IMR-90 (cell line): ENCODE data around the gene METTL21C. TPM values are rescaled to one million over a fixed set of nuclear protein-coding genes. Genes with fewer than 3 reads are reported as not detected.

Source experiments
- ATAC-seq: fragments of 200-7000 bp; cut with Tn5 transposase; 2 replicates; pipeline ENCODE4 v1.9.1; 2020; ENCODE audit warnings: low read depth, mild to moderate bottlenecking, moderate library complexity
- BruUV-seq: library from RNA; stranded (reverse); fragments of 400-500 nt; replicated peaks from 2 replicates; lab custom pipeline; 2021; lab: Mats Ljungman, UMichigan
- CTCF ChIA-PET: fragments of 300-600 bp; formaldehyde crosslinking; extraction: SDS; loops from one replicate; lab custom pipeline; 2021; ENCODE audit warnings: antibody characterized with exemption; lab: Yijun Ruan, JAX
- POLR2A ChIA-PET: fragments of 300-600 bp; sonication (Branson Sonifier 250); formaldehyde crosslinking; loops from one replicate; lab custom pipeline; 2022; ENCODE audit warnings: antibody characterized with exemption; ENCODE audit not compliant: unreplicated experiment; lab: Charles Lee
- DNase-seq: peaks from one replicate; pipeline ENCODE4 v3.0.0; 2013
- H2AFZ ChIP-seq: replicated peaks from 2 replicates; pipeline ENCODE3; 2013; ENCODE audit warnings: low read length, mild to moderate bottlenecking; ENCODE audit not compliant: poor library complexity
- H2AK5ac ChIP-seq: 2 replicates; pipeline ENCODE4 v1.6.1; 2013; ENCODE audit warnings: low read depth, low read length, inconsistent platforms
- H2AK9ac ChIP-seq: replicated peaks from 2 replicates; pipeline ENCODE3; 2013; ENCODE audit warnings: mild to moderate bottlenecking, low read depth, low read length, moderate library complexity; ENCODE audit not compliant: poor library complexity
- H2BK120ac ChIP-seq: 2 replicates; pipeline ENCODE4 v1.6.1; 2013; ENCODE audit warnings: low read depth, low read length, inconsistent platforms
- H2BK15ac ChIP-seq: 3 replicates; pipeline ENCODE4 v1.6.1; 2013; ENCODE audit warnings: low read depth, low read length, inconsistent platforms
- H2BK20ac ChIP-seq: 2 replicates; pipeline ENCODE4 v1.6.1; 2013; ENCODE audit warnings: low read depth, mild to moderate bottlenecking, inconsistent platforms, low read length, moderate library complexity
- H2BK5ac ChIP-seq: 2 replicates; pipeline ENCODE4 v1.6.1; 2013; ENCODE audit warnings: mild to moderate bottlenecking, low read depth, low read length, inconsistent platforms; ENCODE audit not compliant: poor library complexity, severe bottlenecking
- H3K14ac ChIP-seq: replicated peaks from 2 replicates; pipeline ENCODE4 v1.6.1; 2013; ENCODE audit warnings: low read depth, low read length, inconsistent platforms
- H3K18ac ChIP-seq: 2 replicates; pipeline ENCODE4 v1.6.1; 2013; ENCODE audit warnings: low read depth, low read length, control low read depth
- H3K23ac ChIP-seq: 2 replicates; pipeline ENCODE4 v1.6.1; 2013; ENCODE audit warnings: low read depth, low read length, inconsistent platforms
- H3K27ac ChIP-seq: 2 replicates; pipeline ENCODE4 v1.5.1; 2013; ENCODE audit warnings: mild to moderate bottlenecking, control low read depth, low read length; ENCODE audit not compliant: insufficient read depth
- H3K27me3 ChIP-seq: 2 replicates; pipeline ENCODE4 v1.6.1; 2013; ENCODE audit warnings: low read length; ENCODE audit not compliant: control insufficient read depth, insufficient read depth
- H3K36me3 ChIP-seq: 2 replicates; pipeline ENCODE4 v1.6.1; 2013; ENCODE audit warnings: low read length, mixed read lengths; ENCODE audit not compliant: control insufficient read depth, insufficient read depth
- H3K4ac ChIP-seq: 2 replicates; pipeline ENCODE4 v1.6.1; 2013; ENCODE audit warnings: low read depth, low read length, inconsistent platforms
- H3K4me1 ChIP-seq: 2 replicates; pipeline ENCODE4 v1.6.1; 2013; ENCODE audit warnings: low read length, mixed read lengths; ENCODE audit not compliant: control insufficient read depth, insufficient read depth
- H3K4me2 ChIP-seq: 2 replicates; pipeline ENCODE4 v1.6.1; 2013; ENCODE audit warnings: low read depth, mild to moderate bottlenecking, control low read depth, low read length, moderate library complexity
- H3K4me3 ChIP-seq: 2 replicates; pipeline ENCODE4 v1.5.1; 2013; ENCODE audit warnings: low read depth, mild to moderate bottlenecking, control low read depth, low read length, moderate library complexity; ENCODE audit not compliant: insufficient read depth
- H3K56ac ChIP-seq: 2 replicates; pipeline ENCODE4 v1.6.1; 2013; ENCODE audit warnings: low read length, inconsistent platforms; ENCODE audit not compliant: insufficient read depth; ENCODE audit errors: extremely low read depth
- H3K79me1 ChIP-seq, 2 experiments: 2 replicates each; pipeline ENCODE4 v1.6.1; 2013; ENCODE audit warnings: low read length in 2 of 2, inconsistent platforms in 1 of 2, low read depth in 1 of 2
- H3K9ac ChIP-seq: 2 replicates; pipeline ENCODE4 v1.6.1; 2013; ENCODE audit warnings: low read depth, low read length, control low read depth
- H3K9me1 ChIP-seq: 2 replicates; pipeline ENCODE4 v1.6.1; 2013; ENCODE audit warnings: low read length, inconsistent platforms; ENCODE audit not compliant: insufficient read depth
- H3K9me3 ChIP-seq: 2 replicates; pipeline ENCODE4 v1.6.1; 2013; ENCODE audit warnings: low read length; ENCODE audit not compliant: control insufficient read depth, insufficient read depth
- H4K20me1 ChIP-seq: 2 replicates; pipeline ENCODE4 v1.6.1; 2013; ENCODE audit warnings: low read length, inconsistent platforms; ENCODE audit not compliant: insufficient read depth
- H4K5ac ChIP-seq: 2 replicates; pipeline ENCODE4 v1.6.1; 2013; ENCODE audit warnings: mild to moderate bottlenecking, low read depth, low read length, control low read depth
- H4K8ac ChIP-seq, 2 experiments: 2 replicates each; pipeline ENCODE4 v1.6.1; 2013; ENCODE audit warnings: low read depth in 2 of 2, low read length in 2 of 2, control low read depth in 1 of 2, inconsistent platforms in 1 of 2
- H4K91ac ChIP-seq: 2 replicates; pipeline ENCODE4 v1.6.1; 2013; ENCODE audit warnings: low read depth, low read length, inconsistent platforms; ENCODE audit not compliant: insufficient read depth
- BHLHE40 ChIP-seq: fragments of 150-350 bp; IDR thresholded peaks from 2 replicates; pipeline ENCODE4 v1.6.1; 2016; ENCODE audit warnings: mild to moderate bottlenecking, low read depth, low read length
- CEBPB ChIP-seq: IDR thresholded peaks from 2 replicates; pipeline ENCODE4 v1.6.1; 2012; ENCODE audit warnings: low read depth, low read length, improper control_type of control experiment
- CHD1 ChIP-seq: IDR thresholded peaks from 2 replicates; pipeline ENCODE4 v1.6.1; 2012; ENCODE audit warnings: low read depth, low read length, improper control_type of control experiment
- FOS ChIP-seq: fragments of 150-350 bp; IDR thresholded peaks from 2 replicates; pipeline ENCODE4 v1.6.1; 2016; ENCODE audit warnings: low read depth, low read length
- MAFK ChIP-seq: IDR thresholded peaks from 2 replicates; pipeline ENCODE4 v1.6.1; 2012; ENCODE audit warnings: low read depth, low read length, improper control_type of control experiment
- MXI1 ChIP-seq: IDR thresholded peaks from 2 replicates; pipeline ENCODE4 v1.6.1; 2012; ENCODE audit warnings: low read depth, mild to moderate bottlenecking, low read length, moderate library complexity, borderline replicate concordance
- NFE2L2 ChIP-seq: fragments of 150-350 bp; IDR thresholded peaks from 2 replicates; pipeline ENCODE4 v1.6.1; 2016; ENCODE audit warnings: low read depth, mild to moderate bottlenecking, low read length
- POLR2A ChIP-seq: IDR thresholded peaks from 2 replicates; pipeline ENCODE4 v1.6.1; 2012; ENCODE audit warnings: mild to moderate bottlenecking, low read depth, low read length
- RAD21 ChIP-seq: IDR thresholded peaks from 2 replicates; pipeline ENCODE4 v1.6.1; 2012; ENCODE audit warnings: low read length, improper control_type of control experiment
- RCOR1 ChIP-seq: IDR thresholded peaks from 2 replicates; pipeline ENCODE4 v1.6.1; 2012; ENCODE audit warnings: mild to moderate bottlenecking, low read length, improper control_type of control experiment; ENCODE audit not compliant: insufficient replicate concordance
- RFX5 ChIP-seq: IDR thresholded peaks from 2 replicates; pipeline ENCODE4 v1.8.0; 2012; ENCODE audit warnings: low read depth, mild to moderate bottlenecking, low read length, moderate library complexity
- SMC3 ChIP-seq: fragments of 150-350 bp; IDR thresholded peaks from 2 replicates; pipeline ENCODE4 v1.6.1; 2016; ENCODE audit warnings: low read depth, mild to moderate bottlenecking, antibody characterized with exemption, low read length, moderate library complexity
- WGBS, 2 experiments: methylation state at CpG; one replicate each; pipeline versions ENCODE4 v1.1.5 to v1.1.7; 2013; ENCODE audit warnings: missing lambda C conversion rate in 2 of 2; ENCODE audit not compliant: insufficient read length in 1 of 2; ENCODE audit errors: extremely low coverage in 2 of 2; 5-methylcytosine and 5-hydroxymethylcytosine counted together
- dilution Hi-C: fragments of 300-500 bp; cut with HindIII; formaldehyde crosslinking; loops from one replicate; pipeline ENCODE4 v1.14.3; 2018; ENCODE audit warnings: low sequenced_read_pairs; ENCODE audit not compliant: unreplicated experiment
- in situ Hi-C: fragments of 300-500 bp; cut with MboI; formaldehyde crosslinking; loops from 3 replicates; pipeline ENCODE4 v1.14.3; 2019; ENCODE audit warnings: low sequenced_read_pairs, inconsistent platforms, mixed read lengths
- intact Hi-C: fragments of 100-400 bp; cut with micrococcal nuclease; formaldehyde crosslinking; loops from 2 replicates; pipeline ENCODE4 v1.10.0; 2022
- polyA plus RNA-seq, 3 experiments: library from polyadenylated mRNA; depleted of rRNA; stranded (reverse); fragments of >200 nt; gene quantifications; 2 replicates each; pipeline ENCODE4 v1.2.3, GENCODE V29; 2012; ENCODE audit warnings: low replicate concordance in 1 of 3
- total RNA-seq: library from RNA; depleted of rRNA; stranded (reverse); fragments of >200 nt; gene quantifications from 2 replicates; pipeline ENCODE4 v1.2.3, GENCODE V29; 2012
- TF ChIP-seq, protein P1 (sequence below): conservative IDR thresholded peaks from 2 replicates; pipeline ENCODE4 v1.5.1; 2012; ENCODE audit warnings: mild to moderate bottlenecking, low read depth, low read length, improper control_type of control experiment
- TF ChIP-seq, protein P2 (sequence below): fragments of 150-350 bp; IDR thresholded peaks from 2 replicates; pipeline ENCODE4 v1.6.1; 2017; ENCODE audit warnings: mild to moderate bottlenecking, antibody characterized with exemption, low read length, low read depth
- TF ChIP-seq, protein P3 (sequence below): fragments of 150-350 bp; IDR thresholded peaks from 2 replicates; pipeline ENCODE4 v1.6.1; 2016; ENCODE audit warnings: low read depth, mild to moderate bottlenecking, low read length, moderate library complexity, borderline replicate concordance

The METTL21C gene
- total and polyA plus RNA-seq, 2 of the 4 experiments (the other 2 are of a cell fraction) = not detected

DNA sequence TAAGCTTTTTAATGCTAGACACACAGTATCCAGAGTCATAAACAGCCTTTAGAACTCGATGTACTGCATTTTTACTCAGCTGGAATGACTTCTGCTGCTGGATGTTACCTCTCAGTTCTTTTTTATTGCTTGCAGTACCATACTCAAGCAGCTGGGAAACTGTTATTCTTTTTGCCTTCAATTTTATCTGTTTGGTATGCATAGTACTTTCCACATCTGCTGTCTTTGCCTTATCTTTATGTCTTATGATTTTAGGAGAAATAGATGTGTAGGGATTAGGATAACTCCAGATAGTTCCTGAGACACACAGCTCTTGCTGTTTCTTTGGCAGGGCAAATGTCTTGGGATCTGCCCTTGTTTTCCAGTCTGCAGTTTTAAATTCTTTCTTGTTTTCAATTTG, 47.3 kb upstream of the METTL21C start:
- Histone ChIP-seq H2BK5ac (no peak overlapping the region), H3K4me2 (no peak overlapping the region), H3K56ac (no peak overlapping the region), H2BK120ac (no peak overlapping the region), H3K14ac (no peak overlapping the region), H2BK20ac (no peak overlapping the region), H3K9ac (no peak overlapping the region), H2BK15ac (no peak overlapping the region), H3K9me3 (0 out of 2 replicates have a peak, but pooled peaks cover 2% of the 10 kb centered on the region), H2AK9ac (no peak overlapping the region), H4K20me1 (no peaks in the 10 kb centered on the region), H3K4me1 (no peaks in the 10 kb centered on the region), H3K4me3 (no peak overlapping the region), H2AFZ (no peak overlapping the region), H3K4ac (no peak overlapping the region), H3K9me1 (no peaks in the 10 kb centered on the region), H3K18ac (no peak overlapping the region), H3K27ac (no peak overlapping the region), H4K5ac (no peak overlapping the region), H3K27me3 (peaks cover 4% of the 10 kb centered on the region), H4K91ac (no peak overlapping the region), H3K79me1 (no peaks in the 10 kb centered on the region), H4K8ac (no peak overlapping the region), H2AK5ac (no peak overlapping the region), H3K23ac (no peak overlapping the region), H3K36me3 (no peaks in the 10 kb centered on the region)
- intact Hi-C loops = no loop called here
- no TSS peak for BruUV-seq
- POLR2A ChIA-PET = no interaction called here
- TF ChIP-seq SMC3 (no peak), BHLHE40 (no peak), RAD21 (no peak), CEBPB (no peak), NFE2L2 (no peak), MXI1 (no peak), RCOR1 (no peak), CHD1 (no peak), RFX5 (no peak), POLR2A (no peak), MAFK (no peak), FOS (no peak)
- TF ChIP-seq, protein P1, sequence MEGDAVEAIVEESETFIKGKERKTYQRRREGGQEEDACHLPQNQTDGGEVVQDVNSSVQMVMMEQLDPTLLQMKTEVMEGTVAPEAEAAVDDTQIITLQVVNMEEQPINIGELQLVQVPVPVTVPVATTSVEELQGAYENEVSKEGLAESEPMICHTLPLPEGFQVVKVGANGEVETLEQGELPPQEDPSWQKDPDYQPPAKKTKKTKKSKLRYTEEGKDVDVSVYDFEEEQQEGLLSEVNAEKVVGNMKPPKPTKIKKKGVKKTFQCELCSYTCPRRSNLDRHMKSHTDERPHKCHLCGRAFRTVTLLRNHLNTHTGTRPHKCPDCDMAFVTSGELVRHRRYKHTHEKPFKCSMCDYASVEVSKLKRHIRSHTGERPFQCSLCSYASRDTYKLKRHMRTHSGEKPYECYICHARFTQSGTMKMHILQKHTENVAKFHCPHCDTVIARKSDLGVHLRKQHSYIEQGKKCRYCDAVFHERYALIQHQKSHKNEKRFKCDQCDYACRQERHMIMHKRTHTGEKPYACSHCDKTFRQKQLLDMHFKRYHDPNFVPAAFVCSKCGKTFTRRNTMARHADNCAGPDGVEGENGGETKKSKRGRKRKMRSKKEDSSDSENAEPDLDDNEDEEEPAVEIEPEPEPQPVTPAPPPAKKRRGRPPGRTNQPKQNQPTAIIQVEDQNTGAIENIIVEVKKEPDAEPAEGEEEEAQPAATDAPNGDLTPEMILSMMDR = no peak
- TF ChIP-seq, protein P2, sequence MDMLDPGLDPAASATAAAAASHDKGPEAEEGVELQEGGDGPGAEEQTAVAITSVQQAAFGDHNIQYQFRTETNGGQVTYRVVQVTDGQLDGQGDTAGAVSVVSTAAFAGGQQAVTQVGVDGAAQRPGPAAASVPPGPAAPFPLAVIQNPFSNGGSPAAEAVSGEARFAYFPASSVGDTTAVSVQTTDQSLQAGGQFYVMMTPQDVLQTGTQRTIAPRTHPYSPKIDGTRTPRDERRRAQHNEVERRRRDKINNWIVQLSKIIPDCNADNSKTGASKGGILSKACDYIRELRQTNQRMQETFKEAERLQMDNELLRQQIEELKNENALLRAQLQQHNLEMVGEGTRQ = no peak
- TF ChIP-seq, protein P3, sequence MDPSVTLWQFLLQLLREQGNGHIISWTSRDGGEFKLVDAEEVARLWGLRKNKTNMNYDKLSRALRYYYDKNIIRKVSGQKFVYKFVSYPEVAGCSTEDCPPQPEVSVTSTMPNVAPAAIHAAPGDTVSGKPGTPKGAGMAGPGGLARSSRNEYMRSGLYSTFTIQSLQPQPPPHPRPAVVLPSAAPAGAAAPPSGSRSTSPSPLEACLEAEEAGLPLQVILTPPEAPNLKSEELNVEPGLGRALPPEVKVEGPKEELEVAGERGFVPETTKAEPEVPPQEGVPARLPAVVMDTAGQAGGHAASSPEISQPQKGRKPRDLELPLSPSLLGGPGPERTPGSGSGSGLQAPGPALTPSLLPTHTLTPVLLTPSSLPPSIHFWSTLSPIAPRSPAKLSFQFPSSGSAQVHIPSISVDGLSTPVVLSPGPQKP = no peak
- dilution Hi-C loops = no loop called here
- in situ Hi-C loops = no loop called here
- CTCF ChIA-PET = no interaction called here
- WGBS, 2 experiments = no CpG with 5 or more reads among the region's 1 CpG
- DNase-seq = no peak
- ATAC-seq = no peak
